GM21717 (cell line): ENCODE results near the gene ITPR1.

ENCODE experiments used
- ATAC-seq: cut with Tn5 transposase; IDR thresholded peaks from one replicate; pipeline ENCODE4 v1.9.1; 2021; ENCODE audit warnings: mild to moderate bottlenecking, moderate library complexity; ENCODE audit not compliant: unreplicated experiment

Gene ITPR1

DNA sequence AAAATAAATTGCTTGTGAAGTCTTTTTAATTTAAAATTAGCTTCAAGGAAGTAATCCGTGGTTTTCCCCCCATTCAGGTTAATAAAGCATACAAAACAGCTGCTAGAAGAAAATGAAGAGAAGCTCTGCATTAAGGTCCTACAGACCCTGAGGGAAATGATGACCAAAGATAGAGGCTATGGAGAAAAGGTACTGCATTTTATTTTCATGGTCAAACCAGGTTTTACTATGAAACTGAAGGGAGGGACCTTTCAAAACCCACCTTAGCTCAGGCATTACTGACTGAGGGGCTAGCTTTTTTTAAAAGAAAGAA is 218.5 kb downstream of the ITPR1 start:
- ATAC-seq, result peak; percentile 8

DNA sequence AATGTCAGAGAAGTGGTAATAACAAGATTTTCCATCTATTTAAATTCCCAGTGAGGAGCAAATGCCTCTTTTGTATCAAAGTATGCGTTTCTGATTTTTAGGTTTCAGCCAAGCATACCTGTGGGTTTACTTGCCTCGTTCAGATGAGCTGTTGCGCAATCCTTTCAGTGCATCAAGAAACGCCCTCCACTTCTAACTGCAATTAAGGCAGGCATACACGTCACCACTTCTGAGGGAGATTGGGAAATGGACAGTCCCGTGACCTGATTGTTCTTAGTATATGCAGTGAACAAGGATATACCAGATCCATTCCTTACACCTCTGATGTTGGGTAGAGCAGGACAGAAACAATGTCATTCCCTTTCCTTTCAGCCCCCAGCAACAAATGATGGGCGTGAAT is 219.0 kb downstream of the ITPR1 start:
- ATAC-seq, result no peak

DNA sequence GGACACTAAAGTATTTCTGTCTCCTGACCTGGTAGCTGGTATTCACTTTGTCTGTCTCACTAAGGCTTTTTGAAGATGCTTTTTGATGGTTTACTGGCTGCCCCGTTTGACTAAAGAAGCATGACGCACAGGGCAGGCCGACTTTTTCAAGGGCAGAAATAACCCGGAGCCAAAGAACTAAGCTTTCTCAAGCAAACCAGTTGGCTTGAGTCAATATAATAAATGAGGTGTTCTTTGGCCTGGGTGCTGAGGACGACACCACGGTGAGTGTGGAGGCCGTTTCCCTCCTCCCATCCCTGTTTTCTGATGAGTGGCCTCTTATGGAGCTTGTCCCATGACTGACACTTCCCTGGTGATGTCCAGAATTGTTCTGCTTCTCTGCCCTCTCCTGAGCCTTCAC is 220.9 kb downstream of the ITPR1 start:
- no peak for ATAC-seq

GRCh38 chr3:4716266-4716665 is 223.1 kb downstream of the ITPR1 start:
- no peak for ATAC-seq

- ATAC-seq, result no peak
Observed at GRCh38 chr3:4716706-4717362, 223.7 kb downstream of the ITPR1 start.

DNA sequence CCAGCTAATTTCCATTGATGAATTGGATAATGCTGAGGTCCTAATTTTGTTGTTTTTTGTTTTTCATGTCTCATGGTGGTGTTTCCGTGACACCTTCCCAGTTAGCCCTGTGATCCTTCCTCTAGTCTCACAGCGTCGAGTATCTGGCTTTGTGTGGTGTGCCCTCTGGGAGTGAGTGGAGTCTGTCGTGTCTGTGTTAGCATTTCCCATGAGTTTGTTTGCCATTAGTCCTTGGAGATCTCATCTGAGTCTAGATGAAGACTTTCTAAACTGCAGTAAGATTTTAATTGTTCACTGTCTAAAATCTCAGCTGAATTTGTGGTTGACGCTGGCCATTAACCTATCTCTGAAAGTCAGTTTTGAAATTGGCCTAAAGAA is 224.2 kb downstream of the ITPR1 start:
- ATAC-seq, result no peak

- ATAC-seq, result no peak
Observed at GRCh38 chr3:4718179-4718736, 225.1 kb downstream of the ITPR1 start.

- ATAC-seq, result no peak
Observed at GRCh38 chr3:4719046-4719501, 225.9 kb downstream of the ITPR1 start.

GRCh38 chr3:4720316-4721075 is 227.3 kb downstream of the ITPR1 start:
- ATAC-seq, result no peak

- no peak for ATAC-seq
Observed at GRCh38 chr3:4721511-4721911, 228.4 kb downstream of the ITPR1 start.

- ATAC-seq, result no peak
Observed at GRCh38 chr3:4722103-4722502, 229.0 kb downstream of the ITPR1 start.

DNA sequence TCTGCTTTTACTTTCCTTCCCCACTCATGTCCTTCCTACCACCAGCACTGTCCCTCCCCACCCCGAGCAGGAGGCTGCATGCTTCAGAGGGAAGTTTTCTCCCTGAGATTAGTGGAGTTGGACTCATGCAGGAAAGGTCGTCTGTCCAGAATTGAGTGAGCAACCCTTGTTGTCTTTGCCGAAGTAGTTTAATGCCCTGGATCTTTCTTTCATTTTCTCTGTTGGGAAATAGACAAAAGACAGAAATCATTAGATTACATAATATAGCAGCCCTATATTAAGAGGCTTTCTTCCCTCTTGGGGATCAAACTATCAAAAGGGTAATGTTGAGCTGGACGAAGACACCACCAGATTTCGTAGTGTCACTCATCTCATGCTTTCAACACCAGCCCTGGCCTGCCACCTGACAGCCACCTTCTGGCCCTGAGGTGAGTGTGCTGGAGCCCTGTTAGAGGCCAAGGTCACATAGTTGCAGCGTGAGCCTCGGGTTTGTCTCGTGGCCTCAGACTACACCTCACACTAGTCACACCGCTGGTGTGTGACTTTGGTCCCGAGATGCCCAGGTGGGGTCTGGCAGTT is 231.0 kb downstream of the ITPR1 start:
- no peak for ATAC-seq

DNA sequence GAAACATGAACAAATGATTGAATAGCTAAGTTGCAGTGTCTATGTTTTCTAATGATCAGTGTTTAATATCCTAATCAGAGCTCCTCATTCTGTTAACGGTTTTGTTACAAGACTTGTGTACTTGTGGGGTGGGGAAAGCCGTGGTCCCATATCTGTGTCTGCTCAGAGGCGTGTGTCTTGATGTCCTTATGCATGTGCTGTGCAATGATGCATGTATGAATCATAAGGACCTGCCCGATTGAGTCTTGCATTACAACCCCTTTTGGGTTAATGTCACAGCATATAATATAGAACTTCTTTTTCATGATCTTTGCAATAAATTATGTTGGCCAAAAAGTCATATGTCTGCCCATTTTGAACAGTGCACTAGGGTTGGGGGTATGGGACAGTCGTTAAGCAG is 233.4 kb downstream of the ITPR1 start:
- ATAC-seq, result no peak

DNA sequence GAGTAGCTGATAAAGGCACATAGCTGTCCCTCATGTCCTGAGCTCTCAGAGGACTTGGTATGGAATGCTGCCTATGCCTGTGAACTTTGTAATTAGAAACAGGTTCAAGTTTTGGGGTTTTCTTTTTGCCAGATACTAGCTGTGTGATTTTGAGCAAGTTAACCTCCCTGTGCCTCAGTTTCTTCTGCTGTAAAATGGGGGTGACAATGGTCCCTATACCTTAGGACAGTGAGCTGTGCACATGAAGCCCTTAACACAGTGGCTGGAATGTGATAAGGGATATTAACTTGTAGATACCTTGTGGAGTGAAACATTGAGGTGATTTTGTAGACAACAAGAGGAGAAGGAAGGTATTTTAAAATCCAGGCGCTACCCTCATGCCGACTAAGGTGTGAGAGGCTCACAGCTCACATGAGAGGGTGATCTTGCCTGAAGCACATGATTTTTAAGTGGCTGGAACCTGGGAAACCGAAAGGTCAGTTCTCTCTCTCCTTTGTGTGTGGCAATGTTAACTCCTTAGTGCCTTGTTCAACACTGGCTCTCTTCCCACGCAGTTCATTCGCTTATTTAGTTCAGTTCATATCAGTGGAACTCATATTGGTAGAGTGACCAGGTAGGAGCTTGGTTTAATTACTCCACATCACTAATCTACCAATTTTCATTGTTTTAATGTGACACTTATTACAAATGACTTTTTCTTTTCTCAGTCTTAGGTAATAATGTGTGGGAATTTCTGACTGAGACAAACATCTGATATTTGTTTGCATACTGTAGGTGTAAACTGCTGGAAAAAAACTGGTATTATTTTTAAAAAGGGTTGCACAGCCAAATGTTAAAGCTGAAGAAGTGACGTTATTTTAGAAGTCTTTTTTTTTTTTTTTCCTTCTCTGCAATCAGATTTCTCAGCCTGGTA is 236.2 kb downstream of the ITPR1 start:
- no peak for ATAC-seq

DNA sequence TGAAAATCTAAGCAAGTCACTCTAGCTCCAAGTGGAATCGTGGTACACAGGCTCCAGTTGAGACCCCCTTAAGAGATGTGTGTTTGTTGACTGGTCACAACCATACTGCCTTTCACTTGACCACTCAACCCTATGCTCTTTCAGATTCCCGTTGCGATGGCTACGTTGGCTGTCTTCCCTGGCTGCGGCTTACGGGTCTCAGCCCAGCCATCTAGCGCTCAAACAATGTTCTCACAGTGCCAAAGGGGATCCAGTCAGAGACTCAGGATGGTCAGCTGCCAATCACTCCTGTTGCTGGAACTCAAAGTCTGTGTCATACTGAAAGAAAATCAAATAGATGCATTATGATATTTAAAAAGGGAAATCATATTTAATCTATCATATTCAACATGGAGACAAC is 237.6 kb downstream of the ITPR1 start:
- no peak for ATAC-seq

DNA sequence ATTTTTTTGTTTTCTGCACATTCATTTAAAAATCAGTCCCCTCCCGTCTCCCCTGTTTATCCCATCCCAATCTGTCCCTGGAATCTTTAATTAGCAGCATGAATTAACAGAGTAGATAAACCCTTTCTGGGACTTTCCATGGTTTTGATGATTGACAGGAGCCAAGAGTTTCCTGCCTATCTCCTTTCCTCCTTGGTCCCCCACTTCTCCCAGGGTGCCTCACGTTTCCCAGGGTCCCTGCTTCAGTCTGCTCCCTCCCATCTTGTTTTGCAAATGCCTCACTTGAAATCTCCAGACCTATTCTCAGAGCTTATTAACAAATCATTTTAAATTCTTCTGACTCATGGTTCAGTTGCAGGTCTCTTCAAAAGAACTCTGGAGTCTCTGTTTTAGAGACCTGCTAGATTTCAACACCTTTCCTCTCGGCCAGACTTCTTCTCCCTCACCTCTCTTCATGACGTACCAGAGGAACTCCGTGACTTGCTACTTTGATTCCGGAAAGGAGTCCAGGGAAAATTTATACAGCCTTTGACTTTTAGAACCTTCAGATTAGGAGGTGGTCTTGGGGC is 238.5 kb downstream of the ITPR1 start:
- no peak for ATAC-seq

DNA sequence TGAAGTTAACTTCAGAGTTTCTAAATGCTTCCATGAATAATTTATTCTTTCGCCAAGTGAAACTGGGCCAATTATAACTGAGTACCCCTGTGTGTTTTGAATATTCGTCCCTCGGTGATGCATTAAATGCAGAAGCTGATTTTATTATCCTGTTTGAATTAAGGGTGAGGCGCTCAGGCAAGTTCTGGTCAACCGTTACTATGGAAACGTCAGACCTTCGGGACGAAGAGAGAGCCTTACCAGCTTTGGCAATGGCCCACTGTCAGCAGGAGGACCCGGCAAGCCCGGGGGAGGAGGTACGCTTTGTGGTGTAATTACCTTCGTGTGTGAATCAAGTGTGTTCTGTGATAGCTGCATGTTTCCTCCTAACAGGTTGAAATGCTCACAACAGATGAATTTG is 239.8 kb downstream of the ITPR1 start:
- no peak for ATAC-seq

GRCh38 chr3:4734454-4734853 is 241.3 kb downstream of the ITPR1 start:
- no peak for ATAC-seq

DNA sequence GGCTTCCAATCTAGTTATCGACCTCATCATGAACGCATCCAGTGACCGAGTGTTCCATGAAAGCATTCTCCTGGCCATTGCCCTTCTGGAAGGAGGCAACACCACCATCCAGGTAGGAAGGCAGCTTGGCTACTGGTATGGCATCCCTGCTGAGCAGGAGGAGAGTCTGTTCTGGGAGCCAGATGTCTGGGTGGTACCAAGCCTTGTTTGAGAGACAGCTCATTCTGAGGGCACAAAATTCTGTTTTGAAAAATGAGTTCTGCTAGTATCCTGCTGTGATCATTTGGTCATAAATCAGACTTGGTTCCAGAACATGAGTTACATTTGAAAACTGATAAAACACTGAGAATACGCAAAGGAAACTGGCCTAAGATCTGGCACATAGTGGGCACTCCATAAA is 242.1 kb downstream of the ITPR1 start:
- no peak for ATAC-seq

- no peak for ATAC-seq
Observed at GRCh38 chr3:4736284-4736861, 243.2 kb downstream of the ITPR1 start.
